GM11168 (cell line): ENCODE measurements around the gene PPP1R3F.
"Not testable (repeated sequence)": the region's sequence is repeated elsewhere in the genome, so short reads cannot be mapped to it uniquely, and the experiment has no call there.

Source experiments
- in situ Hi-C: fragments of 300-500 bp; cut with MboI; formaldehyde crosslinking; loops from one replicate; pipeline ENCODE4 v1.12.0; 2022; ENCODE audit warnings: low sequenced_read_pairs; ENCODE audit not compliant: unreplicated experiment

PPP1R3F gene

DNA sequence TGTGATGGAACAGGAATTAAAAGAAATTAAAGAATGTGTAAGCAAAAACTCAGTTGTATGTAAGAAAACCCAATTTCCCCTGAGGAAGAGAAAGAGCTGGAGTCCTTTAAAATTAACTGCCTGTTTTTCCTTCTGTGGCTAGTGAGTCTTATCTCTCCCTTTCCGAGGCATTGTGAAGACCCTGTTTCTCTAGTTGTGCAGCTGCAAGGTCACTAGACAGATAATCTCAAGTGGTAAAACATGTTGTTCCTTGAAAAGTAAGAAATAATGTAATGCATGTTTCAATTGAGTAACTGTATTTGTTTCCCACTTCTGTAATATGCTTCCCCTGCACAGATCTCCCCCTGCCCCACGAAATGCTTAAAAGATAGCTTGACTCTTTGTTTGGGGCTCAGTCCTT, 38.2 kb downstream of the PPP1R3F start:
- in situ Hi-C loops, result not testable (repeated sequence)

DNA sequence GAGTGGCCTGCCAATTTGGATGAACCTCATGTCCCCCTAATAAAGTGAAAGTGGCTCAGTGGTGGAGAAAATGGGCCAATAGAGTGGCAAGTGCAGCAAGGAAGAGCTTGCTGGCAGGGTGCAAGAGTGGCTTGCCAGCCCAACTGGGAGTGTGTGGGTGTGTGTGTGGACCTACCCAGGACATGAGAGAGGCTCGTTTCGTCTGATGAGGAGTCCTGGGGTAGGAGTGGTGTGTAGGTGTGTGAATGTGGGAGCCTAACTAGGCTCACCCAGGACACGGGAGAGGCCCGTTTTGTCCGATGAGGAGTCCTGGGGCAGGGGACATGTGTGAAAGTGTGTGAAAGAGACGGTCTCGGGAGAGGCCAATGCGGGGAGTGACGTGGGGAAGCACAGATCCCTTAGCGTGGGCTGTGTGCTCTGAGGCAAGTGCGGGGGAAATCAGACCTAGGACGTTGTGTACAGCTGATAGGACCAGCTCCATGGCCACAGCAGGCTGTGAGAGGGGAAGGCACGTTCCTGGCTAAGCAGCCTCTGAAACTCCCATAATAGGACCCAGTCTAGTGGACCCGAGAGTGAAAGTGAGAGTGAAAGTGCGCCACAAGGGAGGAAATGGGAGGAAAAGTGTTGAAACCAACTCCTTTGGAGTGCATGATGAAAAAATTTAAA, 39.1 kb downstream of the PPP1R3F start:
- in situ Hi-C loops, result no loop called here

DNA sequence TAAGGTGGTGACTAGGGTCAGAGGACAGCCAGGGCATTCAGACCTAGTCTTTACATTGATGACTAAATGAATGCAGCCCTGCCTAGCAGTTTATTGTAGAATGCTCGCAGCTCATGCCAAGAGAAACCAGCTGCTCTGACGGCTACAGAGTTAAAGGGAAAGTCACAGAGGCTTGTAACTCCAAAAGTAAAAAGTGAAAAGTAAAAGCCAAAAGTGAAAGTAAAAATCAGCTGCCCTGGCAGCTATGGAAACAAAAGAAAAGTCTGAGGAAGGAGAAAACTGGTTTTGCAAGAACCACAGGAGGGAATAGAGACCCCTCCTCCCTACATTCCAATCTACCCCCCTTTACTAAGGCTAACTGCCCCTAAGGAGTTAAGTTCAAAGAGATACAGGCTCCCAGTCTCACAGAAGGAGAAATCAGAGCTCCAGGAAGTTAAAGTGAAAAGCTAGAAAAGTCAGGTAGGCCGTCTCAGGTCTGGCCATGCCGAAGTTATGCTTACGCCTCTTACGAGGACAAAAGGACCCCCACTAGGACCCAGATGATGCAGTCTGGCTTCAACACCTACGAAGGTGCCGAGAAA, 39.9 kb downstream of the PPP1R3F start:
- in situ Hi-C loops, result no loop called here

DNA sequence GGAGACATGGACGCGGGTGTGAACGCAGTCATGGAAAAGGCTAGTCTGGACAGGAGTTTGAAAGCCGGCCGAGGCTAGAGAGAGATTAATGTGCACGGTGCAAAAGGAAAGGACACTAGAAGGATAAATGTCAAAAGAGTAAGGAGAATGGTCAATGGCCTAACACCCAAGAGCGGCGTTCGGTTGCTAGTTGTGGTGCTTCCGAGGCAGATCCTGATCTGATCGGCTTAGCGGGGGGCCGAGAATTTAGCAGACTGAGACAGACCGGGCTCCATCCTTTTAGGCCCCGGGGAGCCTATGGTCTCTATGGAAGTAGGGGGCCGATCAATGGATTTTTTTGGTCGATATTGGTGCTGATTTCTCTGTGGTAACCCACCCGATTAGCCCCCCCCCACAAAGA, 40.8 kb downstream of the PPP1R3F start:
- in situ Hi-C loops, result no loop called here

DNA sequence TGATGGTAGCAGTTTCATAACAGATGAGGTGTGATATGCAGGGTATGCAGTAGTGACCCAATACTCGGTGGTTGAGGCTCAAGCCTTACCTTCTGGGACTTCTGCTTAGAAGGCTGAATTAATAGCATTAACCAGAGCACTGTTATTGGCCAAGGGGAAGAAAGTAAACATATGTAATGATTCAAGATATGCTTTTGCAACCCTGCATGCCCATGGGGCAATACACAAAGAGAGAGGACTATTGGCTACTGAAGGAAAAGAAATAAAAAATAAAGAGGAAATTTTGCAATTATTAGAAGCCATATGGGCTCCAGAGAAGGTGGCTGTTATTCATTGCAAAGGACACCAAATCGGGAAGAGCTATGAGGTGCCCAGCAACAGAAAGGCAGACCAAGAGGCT, 42.6 kb downstream of the PPP1R3F start:
- in situ Hi-C loops, result no loop called here

DNA sequence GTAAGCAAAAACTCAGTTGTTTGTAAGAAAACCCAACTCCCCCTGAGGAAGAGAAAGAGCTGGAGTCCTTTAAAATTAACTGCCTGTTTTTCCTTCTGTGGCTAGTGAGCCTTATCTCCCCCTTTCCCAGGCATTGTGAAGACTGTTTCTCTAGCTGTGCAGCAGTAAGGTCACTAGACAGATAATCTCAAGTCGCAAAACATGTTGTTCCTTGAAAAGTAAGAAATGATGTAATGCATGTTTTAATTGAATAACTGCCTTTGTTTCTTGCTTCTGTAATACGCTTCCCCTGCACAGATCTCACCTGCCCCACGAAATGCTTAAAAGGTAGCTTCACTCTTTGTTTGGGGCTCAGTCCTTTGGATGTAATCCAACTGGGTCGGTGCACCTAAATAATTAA, 46.5 kb downstream of the PPP1R3F start:
- in situ Hi-C loops, result no loop called here

DNA sequence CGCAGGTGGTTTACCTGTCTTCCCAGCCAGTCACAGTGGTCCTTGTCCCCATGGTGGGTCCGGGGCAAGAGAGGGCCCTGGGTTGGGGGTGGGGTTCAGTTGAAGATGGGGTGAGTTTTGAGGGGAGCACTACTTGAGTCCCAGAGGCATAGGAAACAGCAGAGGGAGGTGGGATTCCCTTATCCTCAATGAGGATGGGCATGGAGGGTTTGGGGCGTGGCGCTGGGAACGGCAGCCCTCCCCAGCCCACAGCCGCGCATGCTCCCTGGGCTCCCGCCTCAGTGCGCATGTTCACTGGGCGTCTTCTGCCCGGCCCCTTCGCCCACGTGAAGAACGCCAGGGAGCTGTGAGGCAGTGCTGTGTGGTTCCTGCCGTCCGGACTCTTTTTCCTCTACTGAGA, 52.1 kb downstream of the PPP1R3F start, which contains the start of gene GAGE12J:
GAGE12J (plus strand) TSS at position 301 of the 400 bp plus-strand sequence. CDS start 1,157 bp downstream, outside the sequence.
- in situ Hi-C loops, result not testable (repeated sequence)

DNA sequence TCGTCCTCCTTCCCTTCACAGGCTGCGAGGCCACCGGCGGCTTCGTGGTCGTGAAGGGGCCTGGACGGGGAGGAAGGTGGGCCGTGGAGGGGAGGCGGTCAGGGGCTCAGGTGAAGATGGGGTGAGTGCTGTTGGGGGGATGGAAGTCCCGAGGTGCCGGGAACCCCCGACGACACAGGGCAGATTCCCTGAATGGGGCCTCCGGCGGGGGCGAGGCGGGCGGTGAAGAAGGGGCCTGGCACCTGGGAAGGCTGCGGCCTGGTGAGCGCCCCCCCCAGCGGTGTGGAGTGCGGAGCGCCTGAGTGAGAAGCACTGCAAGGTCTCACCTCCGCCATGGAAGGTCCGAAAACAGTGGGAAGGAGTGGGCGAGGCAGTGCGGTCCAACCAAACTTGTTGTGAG, 52.7 kb downstream of the PPP1R3F start:
- in situ Hi-C loops, result not testable (repeated sequence)

DNA sequence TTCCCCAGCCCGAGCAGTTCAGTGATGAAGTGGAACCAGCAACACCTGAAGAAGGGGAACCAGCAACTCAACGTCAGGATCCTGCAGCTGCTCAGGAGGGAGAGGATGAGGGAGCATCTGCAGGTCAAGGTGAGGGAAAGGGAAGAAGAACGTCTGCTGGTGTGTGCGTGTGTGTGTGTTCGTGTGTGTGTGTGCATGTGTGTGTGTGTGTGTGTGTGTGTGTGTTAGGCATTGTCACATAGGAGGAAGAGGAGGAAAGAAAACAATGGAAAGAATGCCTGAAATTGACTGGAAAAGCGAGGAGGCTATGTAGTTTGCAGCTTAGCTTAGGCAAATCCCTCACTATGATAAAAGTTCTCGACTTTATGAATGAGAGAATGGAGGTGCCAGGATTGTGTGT, 54.1 kb downstream of the PPP1R3F start:
- in situ Hi-C loops, result not testable (repeated sequence)

DNA sequence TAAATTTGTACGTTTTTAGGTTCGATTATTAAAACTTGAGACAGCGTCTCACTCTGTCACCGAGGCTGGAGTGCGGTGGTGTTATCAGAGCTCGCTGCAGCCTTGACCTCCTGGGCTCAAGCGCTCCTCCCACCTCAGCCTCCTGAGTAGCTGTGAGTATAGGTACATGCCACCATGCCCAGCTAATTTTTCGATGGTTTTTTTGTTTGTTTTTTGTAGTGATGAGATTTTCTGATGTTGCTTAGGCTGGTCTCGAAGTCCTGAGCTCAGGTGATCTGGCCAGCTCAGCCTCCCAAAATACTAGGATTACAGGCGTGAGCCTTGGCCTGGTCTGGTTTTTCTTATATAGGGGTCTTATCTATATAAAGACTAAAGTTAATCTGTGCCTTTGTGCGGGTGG, 60.8 kb downstream of the PPP1R3F start:
- in situ Hi-C loops, result loop anchor here (25.0 kb wide), 1 partner anchor 332 kb away; no protein-coding TSS in a partner anchor

DNA sequence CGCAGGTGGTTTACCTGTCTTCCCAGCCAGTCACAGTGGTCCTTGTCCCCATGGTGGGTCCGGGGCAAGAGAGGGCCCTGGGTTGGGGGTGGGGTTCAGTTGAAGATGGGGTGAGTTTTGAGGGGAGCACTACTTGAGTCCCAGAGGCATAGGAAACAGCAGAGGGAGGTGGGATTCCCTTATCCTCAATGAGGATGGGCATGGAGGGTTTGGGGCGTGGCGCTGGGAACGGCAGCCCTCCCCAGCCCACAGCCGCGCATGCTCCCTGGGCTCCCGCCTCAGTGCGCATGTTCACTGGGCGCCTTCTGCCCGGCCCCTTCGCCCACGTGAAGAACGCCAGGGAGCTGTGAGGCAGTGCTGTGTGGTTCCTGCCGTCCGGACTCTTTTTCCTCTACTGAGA, 61.7 kb downstream of the PPP1R3F start, which contains the start of gene GAGE13:
GAGE13 (plus strand) TSS at position 301 of the 400 bp plus-strand sequence. CDS start 1,156 bp downstream, outside the sequence.
- in situ Hi-C loops, result loop anchor here (25.0 kb wide), 1 partner anchor 331 kb away; no protein-coding TSS in a partner anchor

DNA sequence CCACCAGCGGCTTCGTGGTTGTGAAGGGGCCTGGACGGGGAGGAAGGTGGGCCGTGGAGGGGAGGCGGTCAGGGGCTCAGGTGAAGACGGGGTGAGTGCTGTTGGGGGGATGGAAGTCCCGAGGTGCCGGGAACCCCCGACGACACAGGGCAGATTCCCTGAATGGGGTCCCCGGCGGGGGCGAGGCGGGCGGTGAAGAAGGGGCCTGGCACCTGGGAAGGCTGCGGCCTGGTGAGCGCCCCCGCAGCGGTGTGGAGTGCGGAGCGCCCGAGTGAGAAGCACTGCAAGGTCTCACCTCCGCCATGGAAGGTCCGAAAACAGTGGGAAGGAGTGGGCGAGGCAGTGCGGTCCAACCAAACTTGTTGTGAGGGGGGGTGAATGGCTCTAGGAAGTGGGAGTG, 62.2 kb downstream of the PPP1R3F start:
- in situ Hi-C loops, result loop anchor here (25.0 kb wide), 1 partner anchor 330 kb away; no protein-coding TSS in a partner anchor
